ENCODE results near the gene IFNLR1. TPM values are rescaled to one million over a fixed set of nuclear protein-coding genes. Genes with fewer than 3 reads are reported as not detected.

Gene IFNLR1
- total RNA-seq, 1 experiment from 2014 or later = 9.6 TPM

- no peak for DNase-seq
- Histone ChIP-seq H3K4me2 (ENCODE audit: insufficient read depth, insufficient read length, low read length) (no peak overlapping the region), H3K14ac (ENCODE audit: insufficient read depth, low read length) (no peak overlapping the region), H4K20me1 (ENCODE audit: control insufficient read depth, insufficient read depth, insufficient read length) (no peaks in the 10 kb centered on the region), H4K8ac (replicated peaks; ENCODE audit: insufficient read length, low read depth, low read length) (no peak overlapping the region), H3K27ac (ENCODE audit: insufficient read length, low read depth, low read length) (no peak overlapping the region), H2AK5ac (ENCODE audit: insufficient read length, low read length) (no peak overlapping the region), H2BK5ac (ENCODE audit: insufficient read length, low read length) (no peak overlapping the region), H3T11ph (ENCODE audit: low read length) (no peak overlapping the region), H3K27me3 (ENCODE audit: insufficient read depth, low read length) (no peaks in the 10 kb centered on the region), H3K79me2 (ENCODE audit: insufficient read depth, low read length) (no peaks in the 10 kb centered on the region), H3K18ac (ENCODE audit: insufficient read length, low read depth, low read length) (no peak overlapping the region), H3K79me1 (ENCODE audit: insufficient read depth, low read depth, low read length, poor library complexity, severe bottlenecking) (no peaks in the 10 kb centered on the region), H2BK20ac (ENCODE audit: low read depth, low read length, poor library complexity, severe bottlenecking) (no peak overlapping the region), H3K23ac (ENCODE audit: insufficient read length, low read depth, low read length) (no peak overlapping the region), H2BK12ac (ENCODE audit: insufficient read length, low read depth, low read length) (no peak overlapping the region), H2BK15ac (ENCODE audit: low read depth, low read length) (no peak overlapping the region), H3K4ac (ENCODE audit: low read depth, low read length) (no peak overlapping the region), H2BK120ac (ENCODE audit: low read depth, low read length, poor library complexity, severe bottlenecking) (no peak overlapping the region), H3K9ac (ENCODE audit: extremely low read depth, insufficient read length, low read length) (no peak overlapping the region), H3K56ac (ENCODE audit: insufficient read length, low read depth, low read length) (no peak overlapping the region), H3K4me1 (ENCODE audit: insufficient read depth, low read length) (no peaks in the 10 kb centered on the region; the same call in 1 of the 2 replicates), H3K23me2 (ENCODE audit: insufficient read length, low read depth, low read length, poor library complexity, severe bottlenecking) (no peaks in the 10 kb centered on the region), H2AFZ (ENCODE audit: low read length) (no peak overlapping the region), H3K9me3 (ENCODE audit: control insufficient read depth, low read depth, low read length) (no peaks in the 10 kb centered on the region), H4K5ac (ENCODE audit: insufficient read length, low read depth, low read length) (no peak overlapping the region), H4K91ac (ENCODE audit: insufficient read length, low read depth, low read length) (no peak overlapping the region)
- Mint-ChIP-seq H3K9me3 (no peaks in the 10 kb centered on the region), H3K27me3 (ENCODE audit: low read depth) (no peaks in the 10 kb centered on the region), H3K36me3 (ENCODE audit: insufficient read depth in 1 of 3, low read depth in 3 of 3) (no peaks in the 10 kb centered on the region), H3K4me3 (no peak overlapping the region), H3K4me1 (peaks cover 14 to 31% of the 10 kb centered on the region in 2 experiments), H3K27ac (no peak overlapping the region)
- no peak for TF ChIP-seq CTCF (conservative IDR thresholded peaks at IDR 0.05)
- no CpG with 5 or more reads among the region's 10 CpGs for WGBS (ENCODE audit: extremely low coverage, insufficient read length, low lambda C conversion rate)
These were observed 16.3 kb upstream of the IFNLR1 start for GRCh38 chr1:24203404-24203803.

Measured in H9 (cell line).